GM12878 (cell line): ENCODE data around the gene MPC2. TPM values are rescaled to one million over a fixed set of nuclear protein-coding genes. Genes with fewer than 3 reads are reported as not detected.

Experiments used
- ATAC-seq: fragments of 200-7000 bp; cut with Tn5 transposase; 3 replicates; pipeline ENCODE4 v1.9.1; 2020; ENCODE audit warnings: mild to moderate bottlenecking, moderate library complexity
- BruUV-seq: library from RNA; stranded (reverse); fragments of 400-500 nt; replicated peaks from 2 replicates; lab custom pipeline; 2021; lab: Mats Ljungman, UMichigan
- CTCF ChIA-PET: fragments of 300-600 bp; sonication (Branson Sonifier 250); formaldehyde crosslinking; extraction: SDS; loops from one replicate; lab custom pipeline; 2021; ENCODE audit warnings: inconsistent platforms; lab: Yijun Ruan, JAX
- POLR2A ChIA-PET: fragments of 350-600 bp; formaldehyde crosslinking; extraction: SDS; loops from one replicate; lab custom pipeline; 2021; ENCODE audit warnings: inconsistent platforms; lab: Charles Lee
- RAD21 ChIA-PET: fragments of 300-600 bp; sonication (Branson Sonifier 250); formaldehyde crosslinking; loops from one replicate; lab custom pipeline; 2023; ENCODE audit warnings: antibody characterized with exemption; ENCODE audit not compliant: unreplicated experiment; lab: Charles Lee
- SMC1A ChIA-PET: fragments of 300-600 bp; sonication (Branson Sonifier 250); formaldehyde crosslinking; loops from one replicate; lab custom pipeline; 2023; ENCODE audit not compliant: unreplicated experiment, uncharacterized antibody; lab: Charles Lee
- DNase-seq: peaks from one replicate; pipeline ENCODE4 v3.0.0-alpha.2; 2011; ENCODE audit warnings: low read depth, low spot score
- FAIRE-seq: peaks from 3 replicates; lab custom pipeline; 2011; peaks lifted over from hg19 to GRCh38; lab: Jason Lieb, UNC
- H2AFZ ChIP-seq: 2 replicates; pipeline ENCODE4 v1.6.0; 2011; ENCODE audit warnings: low read depth, low read length, control low read depth; ENCODE audit not compliant: control insufficient read depth
- H3K27ac ChIP-seq: 2 replicates; pipeline ENCODE4 v1.5.1; 2011; ENCODE audit warnings: control low read depth; ENCODE audit not compliant: control insufficient read depth, insufficient read depth
- H3K27me3 ChIP-seq, 2 experiments: replicated peaks in 1 of 2; 2 replicates each; pipeline versions ENCODE4 v1.6.0 to v1.6.1; 2011; ENCODE audit warnings: low read length in 1 of 2; ENCODE audit not compliant: control insufficient read depth in 2 of 2, insufficient read depth in 2 of 2
- H3K36me3 ChIP-seq, 2 experiments: 2 replicates each; pipeline ENCODE4 v1.5.1; 2011; ENCODE audit warnings: low read length in 1 of 2; ENCODE audit not compliant: control insufficient read depth in 2 of 2, insufficient read depth in 2 of 2
- H3K4me1 ChIP-seq: 2 replicates; pipeline ENCODE4 v1.6.1; 2011; ENCODE audit warnings: mild to moderate bottlenecking, low read length, moderate library complexity, mixed read lengths; ENCODE audit not compliant: control insufficient read depth, insufficient read depth
- H3K4me2 ChIP-seq: 2 replicates; pipeline ENCODE4 v1.6.0; 2011; ENCODE audit warnings: control low read depth; ENCODE audit not compliant: control insufficient read depth, insufficient read depth
- H3K4me3 ChIP-seq: fragments of 200-600 bp; sonication (generic); 2 replicates; pipeline ENCODE4 v1.5.1; 2016
- H3K79me2 ChIP-seq: 2 replicates; pipeline ENCODE4 v1.6.0; 2011; ENCODE audit warnings: low read length; ENCODE audit not compliant: control insufficient read depth, insufficient read depth
- H3K9ac ChIP-seq: 2 replicates; pipeline ENCODE4 v1.8.0; 2011; ENCODE audit warnings: low read length, control low read depth, mixed read lengths; ENCODE audit not compliant: control insufficient read depth, insufficient read depth
- H3K9me3 ChIP-seq: replicated peaks from 3 replicates; pipeline ENCODE4 v1.5.1; 2011; ENCODE audit warnings: mild to moderate bottlenecking, low read length; ENCODE audit not compliant: control insufficient read depth, insufficient read depth
- H4K20me1 ChIP-seq: 2 replicates; pipeline ENCODE4 v1.6.0; 2011; ENCODE audit not compliant: control insufficient read depth, insufficient read depth
- ASH2L ChIP-seq: fragments of 300-600, 200-600 bp; sonication (generic); IDR thresholded peaks from 2 replicates; pipeline ENCODE4 v1.6.1; 2017; ENCODE audit warnings: low read depth, mild to moderate bottlenecking, borderline replicate concordance
- MTA2 ChIP-seq: fragments of 450-650 bp; IDR thresholded peaks from 2 replicates; pipeline ENCODE4 v1.6.1; 2016; ENCODE audit warnings: low read depth, mild to moderate bottlenecking, moderate library complexity
- SKIL ChIP-seq: fragments of 450-650 bp; IDR thresholded peaks from 2 replicates; pipeline ENCODE4 v1.6.1; 2017; ENCODE audit warnings: mild to moderate bottlenecking, low read depth, inconsistent platforms; ENCODE audit not compliant: poor library complexity, severe bottlenecking
- STAT1 ChIP-seq: fragments of 450-650 bp; conservative IDR thresholded peaks from 2 replicates; pipeline ENCODE4 v1.6.1; 2014; ENCODE audit warnings: antibody characterized with exemption, mild to moderate bottlenecking
- WGBS: methylation state at CpG from one replicate; pipeline ENCODE4 v1.1.6; 2016; ENCODE audit warnings: low lambda C conversion rate; ENCODE audit not compliant: insufficient replicate concordance, insufficient coverage; ENCODE audit errors: missing lambda C conversion rate; 5-methylcytosine and 5-hydroxymethylcytosine counted together
- in situ Hi-C: fragments of 300-500 bp; cut with MboI; formaldehyde crosslinking; loops from 9 replicates; pipeline ENCODE4 v1.14.3; 2018; ENCODE audit warnings: mixed read lengths
- intact Hi-C: fragments of 100-400 bp; cut with micrococcal nuclease; formaldehyde crosslinking; loops from one replicate; pipeline ENCODE4 v1.14.2; 2022; ENCODE audit not compliant: unreplicated experiment
- polyA plus RNA-seq, 11 experiments: library from polyadenylated mRNA; depleted of rRNA in 4 of 11; unstranded in 6 of 11; stranded (reverse) in 5 of 11; fragments of >200 nt; fragmentation: Nextera tagmentation in 4 of 11; fragmentation: Illumina TruSeq in 1 of 11; extraction: Ambion mirVana in 4 of 11; extraction: Trizol in 1 of 11; gene quantifications; 1 replicate in 1 of 11; 2 replicates in 10 of 11; pipeline versions ENCODE4 v1.2.1 to v1.2.3, GENCODE V29; 2011 to 2016; ENCODE audit warnings: inconsistent platforms in 2 of 11, missing spikeins in 2 of 11, low read depth in 1 of 11
- total RNA-seq, 4 experiments: library from RNA; depleted of rRNA in 3 of 4; stranded (reverse); fragments of >200 nt in 3 of 4; fragmentation: Illumina TruSeq in 1 of 4; extraction: Trizol in 1 of 4; gene quantifications; 2 replicates each; pipeline versions ENCODE4 v1.2.1 to v1.2.3, GENCODE V29; 2013 to 2021

Gene MPC2
- total and polyA plus RNA-seq, 10 of the 15 experiments (the other 5 are each of a cell fraction or from before 2014, with no cell fraction given): 22.5 to 164 (median 63.3) TPM

DNA sequence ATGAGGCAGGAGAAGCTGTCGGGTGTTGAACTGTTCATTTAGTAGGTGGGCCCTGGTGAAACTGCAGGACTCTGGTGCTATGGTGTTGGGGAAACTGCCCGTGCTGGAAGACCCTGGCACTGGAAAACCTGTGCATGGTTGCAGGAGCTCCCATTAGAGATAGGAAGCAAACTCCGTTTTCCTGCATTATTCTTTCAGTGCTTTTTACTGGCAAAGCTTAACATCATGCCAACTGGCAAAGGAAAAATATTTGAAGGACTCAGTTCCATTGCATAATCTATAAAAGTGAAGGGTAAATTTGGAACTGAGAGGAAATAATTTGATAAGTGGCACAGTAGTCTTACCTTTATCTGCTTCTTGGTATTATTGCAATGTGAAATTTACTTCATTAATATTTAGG, 31.7 kb upstream of the MPC2 start:
- in situ Hi-C loops: no loop called here
- ATAC-seq (no peak), FAIRE-seq (no peak), DNase-seq (no peak)
- H3K4me2 ChIP-seq: no peak overlapping the region
- intact Hi-C loops: no loop called here
- H3K27ac ChIP-seq: no peak overlapping the region
- no peaks in the 10 kb centered on the region for H3K27me3 ChIP-seq
- 78% methylated on average over 3 of the region's 3 CpGs for WGBS
- SMC1A ChIA-PET: interaction anchor here (0.6 to 1.8 kb wide), 3 partner anchors 19 to 529 kb away, joined by 3 to 6 read pairs (median 3); no protein-coding TSS in a partner anchor
- peaks cover 0 to 7% of the 10 kb centered on the region in 2 experiments; a peak in 2 of 4 replicates for H3K36me3 ChIP-seq
- no TSS peak for BruUV-seq
- no peaks in the 10 kb centered on the region; the same call in 2 of the 3 replicates for H3K9me3 ChIP-seq
- CTCF ChIA-PET: interaction anchor here (1.4 kb wide), 1 partner anchor 114 kb away, joined by 6 read pairs; no protein-coding TSS in a partner anchor
- H3K4me1 ChIP-seq: no peaks in the 10 kb centered on the region
- no peak for TF ChIP-seq MTA2
- no peak for TF ChIP-seq ASH2L
- no peak for TF ChIP-seq SKIL
- TF ChIP-seq STAT1: no peak
- H4K20me1 ChIP-seq: no peaks in the 10 kb centered on the region
- RAD21 ChIA-PET: interaction anchor here (1.5 kb wide), 1 partner anchor 33 kb away, joined by 3 read pairs; no protein-coding TSS in a partner anchor
- POLR2A ChIA-PET: no interaction called here
- no peak overlapping the region for H2AFZ ChIP-seq
- no peak overlapping the region for H3K4me3 ChIP-seq
- no peak overlapping the region for H3K9ac ChIP-seq
- H3K79me2 ChIP-seq: no peaks in the 10 kb centered on the region; the same call in 1 of the 2 replicates
